ENCODE data around the gene QSER1. TPM values are rescaled to one million over a fixed set of nuclear protein-coding genes. Genes with fewer than 3 reads are reported as not detected.
A peak's percentile ranks its signal among the peaks of the same experiment; 100 is the strongest.

QSER1 gene
- total RNA-seq, 2 donors from 2014 or later: 27.7 to 36.1 TPM

- no peaks in the 10 kb centered on the region for H3K9me3 ChIP-seq
- no peaks in the 10 kb centered on the region for H3K36me3 ChIP-seq (replicated peaks in 1 of 2; ENCODE audit: insufficient read depth in 1 of 2, low read depth in 2 of 2)
- H3K4me1 ChIP-seq: no peaks in the 10 kb centered on the region
- intact Hi-C loops (cut with DNase I): no loop called here
- no peaks in the 10 kb centered on the region for H3K27me3 ChIP-seq
- ATAC-seq: no peak
- WGBS, 2 donors: 70 to 82% methylated on average over 3 of the region's 3 CpGs
- H3K4me3 ChIP-seq: no peak overlapping the region
- H3K27ac ChIP-seq: no peak overlapping the region
- DNase-seq: no peak
- TF ChIP-seq CTCF (IDR thresholded peaks at IDR 0.05): no peak
- TF ChIP-seq POLR2A (IDR thresholded peaks at IDR 0.05): no peak
Measured at GRCh38 chr11:32991427-32991826, 98.8 kb downstream of the QSER1 start.

- H3K4me1 ChIP-seq: no peaks in the 10 kb centered on the region
- ATAC-seq: no peak
- H3K4me3 ChIP-seq: no peak overlapping the region
- H3K27me3 ChIP-seq: no peaks in the 10 kb centered on the region
- H3K36me3 ChIP-seq (replicated peaks in 1 of 2; ENCODE audit: insufficient read depth in 1 of 2, low read depth in 2 of 2): no peaks in the 10 kb centered on the region
- no peaks in the 10 kb centered on the region for H3K9me3 ChIP-seq
- TF ChIP-seq POLR2A (IDR thresholded peaks at IDR 0.05) (no peak), CTCF (IDR thresholded peaks at IDR 0.05) (no peak)
- no peak for DNase-seq
- intact Hi-C loops (cut with DNase I): no loop called here
- H3K27ac ChIP-seq: no peak overlapping the region
Measured at GRCh38 chr11:32991898-32992297, 99.3 kb downstream of the QSER1 start.

GRCh38 chr11:33000181-33000580 is 107.6 kb downstream of the QSER1 start:
- DNase-seq: no peak
- no peak for ATAC-seq
- no peak for TF ChIP-seq POLR2A (IDR thresholded peaks at IDR 0.05)
- no peak for TF ChIP-seq CTCF (IDR thresholded peaks at IDR 0.05)
- no peaks in the 10 kb centered on the region for H3K27me3 ChIP-seq
- no peaks in the 10 kb centered on the region for H3K9me3 ChIP-seq
- no peak overlapping the region for H3K4me3 ChIP-seq
- H3K4me1 ChIP-seq: no peaks in the 10 kb centered on the region
- H3K36me3 ChIP-seq (replicated peaks in 1 of 2; ENCODE audit: insufficient read depth in 1 of 2, low read depth in 2 of 2): no peaks in the 10 kb centered on the region
- H3K27ac ChIP-seq: no peak overlapping the region
- intact Hi-C loops (cut with DNase I): no loop called here

GRCh38 chr11:33001281-33001680 is 108.7 kb downstream of the QSER1 start:
- intact Hi-C loops (cut with DNase I): no loop called here
- TF ChIP-seq POLR2A (IDR thresholded peaks at IDR 0.05) (peak in 1 of 3 donors; percentile 3), CTCF (IDR thresholded peaks at IDR 0.05) (no peak)
- H3K9me3 ChIP-seq: no peaks in the 10 kb centered on the region
- H3K4me3 ChIP-seq: no peak overlapping the region
- 79 to 100% methylated on average over 2 to 6 of the region's 6 CpGs for WGBS, 2 donors
- no peaks in the 10 kb centered on the region for H3K36me3 ChIP-seq (replicated peaks in 1 of 2; ENCODE audit: insufficient read depth in 1 of 2, low read depth in 2 of 2)
- DNase-seq: no peak
- H3K4me1 ChIP-seq: no peaks in the 10 kb centered on the region
- H3K27me3 ChIP-seq: no peaks in the 10 kb centered on the region
- ATAC-seq: no peak
- H3K27ac ChIP-seq: no peak overlapping the region

GRCh38 chr11:33001751-33002542 is 109.3 kb downstream of the QSER1 start:
- intact Hi-C loops (cut with DNase I): no loop called here
- TF ChIP-seq POLR2A (IDR thresholded peaks at IDR 0.05) (no peak), CTCF (IDR thresholded peaks at IDR 0.05) (no peak)
- H3K9me3 ChIP-seq: no peaks in the 10 kb centered on the region
- no peaks in the 10 kb centered on the region for H3K27me3 ChIP-seq
- no peak overlapping the region for H3K27ac ChIP-seq
- DNase-seq: no peak
- no peak for ATAC-seq
- no peaks in the 10 kb centered on the region for H3K4me1 ChIP-seq
- H3K4me3 ChIP-seq: no peak overlapping the region
- WGBS, 2 donors: 68 to 79% methylated on average over 5 to 8 of the region's 8 CpGs
- no peaks in the 10 kb centered on the region for H3K36me3 ChIP-seq (replicated peaks in 1 of 2; ENCODE audit: insufficient read depth in 1 of 2, low read depth in 2 of 2)

All from body of pancreas (tissue), 4 donors.